ENCODE data around the gene EMILIN2. TPM values are rescaled to one million over a fixed set of nuclear protein-coding genes. Genes with fewer than 3 reads are reported as not detected.
"Not testable (repeated sequence)": the region's sequence is repeated elsewhere in the genome, so short reads cannot be mapped to it uniquely, and the experiment has no call there.

The EMILIN2 gene
- 10 to 100 TPM; 19.4 to 44.9 (median 32.1) TPM for polyA plus RNA-seq (ENCODE audit: insufficient read length in 10 of 10)
- long read RNA-seq, donor 1, full-length matches to known transcripts, result 3 of 20 reads
- long read RNA-seq, donor 1, partial matches to known transcripts, result 17 of 20 reads
- long read RNA-seq, donor 1, other reads (novel, unspliced or antisense), result 0 of 20 reads
- long read RNA-seq, donor 2, full-length matches to known transcripts, result 5 of 10 reads
- long read RNA-seq, donor 2, partial matches to known transcripts, result 5 of 10 reads
- long read RNA-seq, donor 2, other reads (novel, unspliced or antisense), result 0 of 10 reads
- long read RNA-seq, donor 3, result 0 reads
- long read RNA-seq, donor 4, full-length matches to known transcripts, result 6 of 12 reads
- long read RNA-seq, donor 4, partial matches to known transcripts, result 6 of 12 reads
- long read RNA-seq, donor 4, other reads (novel, unspliced or antisense), result 0 of 12 reads
- long read RNA-seq, donor 5, full-length matches to known transcripts, result 4 of 89 reads
- long read RNA-seq, donor 5, partial matches to known transcripts, result 85 of 89 reads
- long read RNA-seq, donor 5, other reads (novel, unspliced or antisense), result 0 of 89 reads
- long read RNA-seq, donor 6, full-length matches to known transcripts, result 10 of 23 reads
- long read RNA-seq, donor 6, partial matches to known transcripts, result 13 of 23 reads
- long read RNA-seq, donor 6, other reads (novel, unspliced or antisense), result 0 of 23 reads
- long read RNA-seq, donor 7, full-length matches to known transcripts, result 6 of 11 reads
- long read RNA-seq, donor 7, partial matches to known transcripts, result 5 of 11 reads
- long read RNA-seq, donor 7, other reads (novel, unspliced or antisense), result 0 of 11 reads
- long read RNA-seq, donor 8, full-length matches to known transcripts, result 3 of 15 reads
- long read RNA-seq, donor 8, partial matches to known transcripts, result 12 of 15 reads
- long read RNA-seq, donor 8, other reads (novel, unspliced or antisense), result 0 of 15 reads
- long read RNA-seq, donor 9, partial matches to known transcripts, result 0 of 1 reads
- long read RNA-seq, donor 9, other reads (novel, unspliced or antisense), result 0 of 1 reads

GRCh38 chr18:2846636-2847316, at the start of gene EMILIN2:
Gene EMILIN2, plus strand, starts transcription at chr18:2847006. Its CDS starts 183 bp downstream, at chr18:2847189.
- peak; percentile 75 to 94 (median 81) for DNase-seq

GRCh38 chr18:2797951-2798350, 48.9 kb upstream of the EMILIN2 start:
- DNase-seq, result no peak

DNA sequence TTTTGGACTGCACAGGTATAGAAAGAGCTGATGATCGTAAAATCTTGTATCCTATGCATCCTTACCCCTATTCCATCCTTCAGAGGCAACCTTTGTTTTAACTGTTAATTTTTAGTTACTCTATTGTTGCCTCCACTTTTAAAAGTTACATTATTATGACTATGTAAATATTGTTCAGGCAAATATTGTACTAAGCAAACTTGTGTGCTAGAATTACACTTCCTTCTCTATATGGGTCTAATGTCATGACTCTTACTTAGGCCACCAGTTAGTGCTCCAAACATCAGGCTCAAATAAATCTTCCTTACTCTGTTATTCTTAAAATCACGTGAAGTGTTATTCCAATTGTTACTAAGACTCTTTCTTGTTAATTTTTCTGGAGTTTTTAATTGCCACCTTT, 47.4 kb upstream of the EMILIN2 start:
- no peak for DNase-seq

DNA sequence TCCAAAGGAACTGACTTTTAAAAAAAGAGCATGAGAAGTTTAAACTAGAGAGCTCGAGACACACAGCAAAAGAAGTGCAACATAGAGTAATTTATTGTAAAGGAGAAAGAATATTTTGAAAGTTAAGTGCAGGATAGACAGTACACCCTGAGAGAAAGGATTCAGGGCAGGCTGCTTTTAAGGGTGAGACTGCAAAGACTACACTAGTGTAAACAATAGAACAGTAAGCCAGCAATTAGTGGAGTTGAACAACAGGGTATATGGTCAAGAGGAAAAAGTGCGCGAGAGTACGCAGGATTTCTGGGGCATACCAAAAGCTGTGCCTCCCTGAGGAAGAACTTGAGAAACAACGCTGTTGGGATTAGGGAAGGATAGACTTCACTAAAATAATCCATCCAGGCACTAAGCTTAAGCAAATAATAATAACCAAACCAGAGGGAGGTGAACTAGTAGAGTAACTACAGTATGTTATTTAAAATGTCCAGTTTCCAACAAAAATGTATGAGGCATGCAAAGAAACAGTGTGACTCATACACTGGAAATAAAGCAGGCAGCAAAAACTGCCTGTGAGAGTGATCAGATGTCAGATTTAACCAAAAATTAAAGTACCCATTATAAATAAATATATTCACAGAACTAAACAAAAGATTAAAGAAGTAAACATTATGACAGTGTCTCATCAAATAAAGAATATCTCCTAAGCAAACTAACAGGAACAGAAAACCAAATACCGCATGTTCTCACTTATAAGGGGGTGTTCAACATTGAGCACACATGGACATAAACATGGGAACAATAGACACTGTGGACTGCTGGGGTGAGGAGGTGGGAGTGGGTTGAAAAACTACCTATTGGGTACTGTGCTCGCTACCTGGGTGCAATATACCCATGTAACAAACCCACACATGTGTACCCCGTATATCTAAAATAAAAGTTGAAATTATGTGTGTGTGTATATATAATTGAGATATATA, 40.5 kb upstream of the EMILIN2 start:
- DNase-seq, result no peak

DNA sequence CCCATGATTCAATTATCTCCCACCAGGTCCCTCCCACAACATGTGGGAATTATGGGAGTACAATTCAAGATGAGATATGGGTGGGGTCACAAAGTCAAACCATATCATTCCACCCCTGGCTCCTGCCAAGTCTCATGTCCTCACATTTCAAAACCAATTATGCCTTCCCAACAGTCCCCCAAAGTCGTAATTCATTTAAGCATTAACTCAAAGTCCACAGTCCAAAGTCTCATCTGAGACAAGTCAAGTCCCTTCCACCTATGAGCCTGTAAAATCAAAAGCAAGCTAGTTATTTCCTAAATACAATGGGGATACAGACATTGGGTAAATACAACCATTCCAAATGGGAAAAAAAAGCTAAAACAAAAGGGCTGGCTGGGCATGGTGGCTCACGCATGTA, 38.2 kb upstream of the EMILIN2 start:
- DNase-seq, result not testable (repeated sequence)

GRCh38 chr18:2809666-2810183, 37.1 kb upstream of the EMILIN2 start:
- DNase-seq, result not testable (repeated sequence)

DNA sequence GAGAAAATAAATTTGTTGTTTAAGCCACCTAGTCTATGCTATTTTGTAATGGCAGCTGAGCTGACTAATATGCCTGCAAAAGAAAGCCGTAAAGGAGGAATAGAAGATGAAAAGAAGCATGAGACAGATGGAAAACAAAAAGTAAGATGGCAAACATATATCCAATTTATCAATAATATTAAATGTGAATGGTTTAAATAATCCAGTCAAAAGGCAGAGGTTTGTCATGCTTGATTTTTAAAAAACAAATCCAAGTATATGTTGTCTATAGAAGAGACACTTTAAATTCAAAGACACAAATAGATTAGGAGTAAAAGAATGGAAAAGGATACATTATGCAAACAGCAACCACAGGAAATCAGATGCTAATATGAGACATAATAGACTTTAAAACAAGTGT, 35.4 kb upstream of the EMILIN2 start:
- no peak for DNase-seq

GRCh38 chr18:2814928-2815327, 31.9 kb upstream of the EMILIN2 start:
- DNase-seq, result no peak

DNA sequence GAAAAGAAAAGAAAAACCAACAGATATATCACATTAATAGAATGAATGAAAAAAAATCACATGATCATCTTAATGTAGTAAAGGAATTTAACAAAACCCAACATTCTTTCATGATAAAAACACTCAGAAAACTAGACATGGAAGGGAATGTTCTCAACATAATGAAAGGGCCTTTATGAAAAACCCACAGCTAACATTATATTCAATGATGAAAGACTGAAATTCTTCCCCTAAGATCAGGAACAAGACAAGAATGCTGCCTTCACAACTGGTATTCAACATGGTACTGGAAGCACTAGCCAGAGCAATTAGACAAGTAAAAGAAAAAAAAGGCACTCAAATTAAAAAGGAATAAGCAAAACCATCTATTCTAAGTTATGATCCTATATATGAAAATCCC, 28.5 kb upstream of the EMILIN2 start:
- DNase-seq, result no peak

DNA sequence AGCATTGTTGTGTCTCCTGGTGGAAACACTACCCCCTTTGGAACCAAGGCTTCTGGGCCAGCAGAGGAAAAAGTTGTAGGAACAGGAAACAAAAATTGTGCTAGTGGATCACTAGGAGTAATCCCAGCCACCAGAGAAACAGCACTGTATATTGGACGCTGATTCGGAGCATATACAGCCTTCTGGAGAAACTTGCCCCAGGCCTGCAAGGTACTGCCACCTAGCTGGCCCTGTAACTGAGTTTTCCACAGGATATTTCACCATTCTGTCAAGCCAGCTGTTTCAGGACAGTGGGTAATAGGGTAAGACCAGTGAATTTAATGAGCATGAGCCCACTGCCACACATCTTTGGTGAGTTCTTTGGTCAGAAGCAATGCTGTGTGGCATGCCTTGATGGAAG, 25.1 kb upstream of the EMILIN2 start:
- DNase-seq, result no peak

- DNase-seq, result no peak
Observed at GRCh38 chr18:2822213-2822921, 24.4 kb upstream of the EMILIN2 start.

DNA sequence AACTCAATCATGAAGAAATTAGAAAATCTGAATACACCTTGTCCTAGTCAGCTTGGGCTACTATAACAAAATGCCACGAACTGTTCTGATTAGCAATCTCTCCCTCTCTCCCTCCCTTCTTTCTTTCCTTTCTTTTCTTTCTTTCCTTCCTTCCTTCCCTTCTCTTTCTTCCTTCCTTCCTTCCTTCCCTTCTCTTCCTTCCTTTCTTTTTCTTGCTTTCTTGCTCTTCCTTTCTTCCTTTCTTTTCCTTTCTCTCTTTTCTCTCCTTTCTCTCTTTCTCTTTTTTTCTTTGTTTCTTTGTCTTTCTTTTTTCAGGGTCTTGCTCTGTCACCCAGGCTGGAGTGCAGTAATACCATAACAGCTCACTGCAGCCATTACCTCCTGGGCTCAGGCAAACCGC, 23.6 kb upstream of the EMILIN2 start:
- no peak for DNase-seq

DNA sequence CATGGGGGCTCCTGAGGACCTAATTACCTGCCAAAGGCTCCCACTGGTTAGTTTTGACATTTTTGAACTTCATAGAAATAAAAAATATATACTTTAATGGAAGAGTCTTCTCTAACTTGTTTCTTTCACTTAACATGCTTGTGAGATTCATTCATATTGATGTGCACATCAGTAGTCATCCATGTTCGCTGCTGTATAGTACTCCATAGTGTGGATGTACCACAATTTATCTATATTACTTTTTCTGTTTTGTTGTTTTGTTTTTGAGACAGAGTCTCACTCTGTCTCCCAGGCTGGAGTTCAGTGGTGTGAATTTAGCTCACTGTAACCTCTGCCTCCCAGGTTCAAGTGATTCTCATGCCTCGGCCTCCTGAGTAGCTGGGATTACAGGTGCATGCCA, 22.8 kb upstream of the EMILIN2 start:
- DNase-seq, result no peak

DNA sequence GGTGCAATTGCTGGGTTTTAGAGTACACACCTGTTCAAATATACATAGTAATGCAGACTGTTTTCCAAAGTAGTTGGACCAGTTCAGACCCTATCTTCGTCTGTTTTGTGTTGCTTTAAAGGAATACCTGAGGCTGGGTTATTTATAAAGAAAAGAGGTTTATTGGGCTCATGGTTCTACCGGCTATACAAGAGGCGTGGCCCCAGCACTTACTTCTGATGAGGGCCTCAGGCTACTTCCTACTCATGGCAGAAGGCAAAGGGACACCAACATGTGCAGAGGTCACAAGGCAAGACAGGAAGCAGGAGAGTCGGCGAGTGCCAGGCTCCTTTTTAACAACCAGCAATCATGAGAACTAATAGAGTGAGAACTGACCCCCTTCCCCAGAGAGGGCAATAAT, 21.9 kb upstream of the EMILIN2 start:
- no peak for DNase-seq

GRCh38 chr18:2825613-2826175, 21.1 kb upstream of the EMILIN2 start:
- no peak for DNase-seq

DNA sequence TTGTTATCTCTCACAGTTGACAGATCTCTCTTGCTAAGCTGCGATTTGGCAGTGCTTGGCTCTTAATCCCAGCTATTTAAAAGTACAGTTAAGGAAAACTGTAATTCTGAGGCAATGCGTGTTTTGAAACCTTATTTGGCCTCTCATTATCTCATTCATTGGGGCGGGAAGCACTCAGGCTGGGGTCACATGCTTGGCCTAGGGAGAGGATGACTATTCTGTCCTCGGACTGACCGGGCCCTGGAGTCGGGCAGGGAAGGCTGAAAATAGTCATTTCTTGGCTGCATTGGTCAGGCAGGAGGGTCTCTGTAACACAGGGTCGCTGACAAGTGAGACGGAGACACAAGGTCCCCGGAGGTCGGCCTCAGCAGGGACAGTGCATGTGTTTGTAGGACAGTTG, 20.2 kb upstream of the EMILIN2 start:
- DNase-seq, result peak; percentile 23 to 52 (median 24)

- DNase-seq, result no peak
Observed at GRCh38 chr18:2827061-2827460, 19.7 kb upstream of the EMILIN2 start.

DNA sequence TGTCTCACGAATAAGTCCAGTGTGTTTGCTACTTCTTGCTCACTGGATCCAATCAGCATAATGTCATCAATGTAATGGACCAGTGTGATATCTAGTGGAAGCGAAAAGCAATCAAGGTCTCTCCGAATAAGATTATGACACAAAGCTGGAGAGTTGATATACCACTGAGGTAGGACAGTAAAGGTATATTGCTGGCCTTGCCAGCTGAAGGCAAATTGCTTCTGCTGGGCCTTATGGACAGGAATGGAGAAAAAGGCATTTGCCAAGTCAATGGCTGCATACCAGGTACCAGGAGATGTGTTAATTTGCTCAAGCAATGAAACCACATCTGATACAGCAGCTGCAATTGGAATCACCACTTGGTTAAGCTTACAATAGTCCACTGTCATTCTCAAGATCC, 10.7 kb upstream of the EMILIN2 start:
- not testable (repeated sequence) for DNase-seq

- DNase-seq, result not testable (repeated sequence)
Observed at GRCh38 chr18:2837290-2837689, 9.5 kb upstream of the EMILIN2 start.

Data from muscle of back (tissue), 13 donors.